ENCODE measurements around the gene TNNT2.

GRCh38 chr1:201399352-201400126 lies 22.1 kb upstream of the TNNT2 start:
- TF ChIP-seq CTCF (IDR thresholded peaks at IDR 0.05) (no peak), POLR2A (IDR thresholded peaks at IDR 0.05) (no peak)
